GM12872 (cell line): ENCODE measurements around the gene CORO2B.

Experiments used
- TF ChIP-seq, protein P1 (sequence below): IDR thresholded peaks from 3 replicates; pipeline ENCODE4 v1.5.1; 2011; ENCODE audit warnings: low read depth, mild to moderate bottlenecking, low read length, moderate library complexity; ENCODE audit not compliant: insufficient read depth

The CORO2B gene

DNA sequence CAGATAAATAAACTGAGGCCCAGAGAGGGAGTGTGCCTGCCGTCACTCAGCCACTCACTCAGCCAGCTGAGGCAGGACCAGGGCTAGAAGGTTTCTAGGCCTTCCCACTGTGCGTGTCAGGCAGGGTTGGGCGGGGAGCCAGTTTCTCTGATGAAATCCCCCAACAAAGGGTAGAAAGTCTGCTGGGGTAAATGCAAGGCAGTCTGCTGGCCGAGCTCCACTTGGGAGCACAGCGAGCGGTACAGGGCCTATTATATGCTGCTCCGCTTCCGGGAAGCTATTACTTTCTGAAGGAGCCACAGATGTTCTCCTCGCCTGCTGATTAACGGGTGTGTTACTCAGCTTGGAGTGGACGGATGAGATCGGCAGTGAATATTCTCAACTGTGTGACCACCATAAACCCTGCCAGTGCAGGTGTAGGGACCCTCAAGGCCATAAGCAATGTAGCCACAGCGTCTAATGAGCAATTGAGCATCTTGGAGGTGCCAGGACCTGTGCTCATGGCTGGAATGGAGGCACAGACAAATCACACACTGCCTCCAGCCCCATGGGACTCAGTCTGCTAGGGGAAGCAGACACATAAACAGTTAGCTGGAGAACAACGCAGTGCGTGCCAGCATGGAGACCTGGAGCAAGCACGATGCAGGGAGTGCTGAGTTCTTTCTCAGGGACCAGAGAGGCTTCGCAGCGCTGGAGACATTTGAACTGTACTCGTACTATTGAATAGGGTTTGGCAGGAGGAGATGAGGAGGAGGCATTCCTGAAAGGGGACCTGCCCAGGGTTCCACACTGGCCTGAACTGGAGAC, 42.1 kb downstream of the CORO2B start:
- TF ChIP-seq, protein P1, sequence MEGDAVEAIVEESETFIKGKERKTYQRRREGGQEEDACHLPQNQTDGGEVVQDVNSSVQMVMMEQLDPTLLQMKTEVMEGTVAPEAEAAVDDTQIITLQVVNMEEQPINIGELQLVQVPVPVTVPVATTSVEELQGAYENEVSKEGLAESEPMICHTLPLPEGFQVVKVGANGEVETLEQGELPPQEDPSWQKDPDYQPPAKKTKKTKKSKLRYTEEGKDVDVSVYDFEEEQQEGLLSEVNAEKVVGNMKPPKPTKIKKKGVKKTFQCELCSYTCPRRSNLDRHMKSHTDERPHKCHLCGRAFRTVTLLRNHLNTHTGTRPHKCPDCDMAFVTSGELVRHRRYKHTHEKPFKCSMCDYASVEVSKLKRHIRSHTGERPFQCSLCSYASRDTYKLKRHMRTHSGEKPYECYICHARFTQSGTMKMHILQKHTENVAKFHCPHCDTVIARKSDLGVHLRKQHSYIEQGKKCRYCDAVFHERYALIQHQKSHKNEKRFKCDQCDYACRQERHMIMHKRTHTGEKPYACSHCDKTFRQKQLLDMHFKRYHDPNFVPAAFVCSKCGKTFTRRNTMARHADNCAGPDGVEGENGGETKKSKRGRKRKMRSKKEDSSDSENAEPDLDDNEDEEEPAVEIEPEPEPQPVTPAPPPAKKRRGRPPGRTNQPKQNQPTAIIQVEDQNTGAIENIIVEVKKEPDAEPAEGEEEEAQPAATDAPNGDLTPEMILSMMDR = no peak

DNA sequence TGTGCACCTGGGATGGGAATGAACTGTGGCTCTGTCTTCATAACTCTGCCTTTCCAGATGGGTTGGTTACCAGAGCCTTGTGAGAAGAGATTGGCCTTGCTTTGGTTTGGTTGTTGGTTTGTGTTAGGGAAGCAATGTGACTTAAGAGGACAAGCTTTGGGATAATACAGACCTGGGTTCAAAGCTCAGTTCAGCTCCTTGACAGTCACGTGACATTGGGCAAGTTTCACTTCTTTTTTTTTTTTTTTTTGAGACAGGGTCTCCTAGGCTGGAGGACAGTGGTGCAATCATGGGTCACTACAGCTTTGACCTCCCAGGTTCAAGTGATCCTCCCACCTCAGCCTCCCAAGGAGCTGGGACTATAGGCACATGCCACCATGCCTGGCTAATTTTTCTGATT, 42.7 kb downstream of the CORO2B start:
- TF ChIP-seq, protein P1 = no peak

DNA sequence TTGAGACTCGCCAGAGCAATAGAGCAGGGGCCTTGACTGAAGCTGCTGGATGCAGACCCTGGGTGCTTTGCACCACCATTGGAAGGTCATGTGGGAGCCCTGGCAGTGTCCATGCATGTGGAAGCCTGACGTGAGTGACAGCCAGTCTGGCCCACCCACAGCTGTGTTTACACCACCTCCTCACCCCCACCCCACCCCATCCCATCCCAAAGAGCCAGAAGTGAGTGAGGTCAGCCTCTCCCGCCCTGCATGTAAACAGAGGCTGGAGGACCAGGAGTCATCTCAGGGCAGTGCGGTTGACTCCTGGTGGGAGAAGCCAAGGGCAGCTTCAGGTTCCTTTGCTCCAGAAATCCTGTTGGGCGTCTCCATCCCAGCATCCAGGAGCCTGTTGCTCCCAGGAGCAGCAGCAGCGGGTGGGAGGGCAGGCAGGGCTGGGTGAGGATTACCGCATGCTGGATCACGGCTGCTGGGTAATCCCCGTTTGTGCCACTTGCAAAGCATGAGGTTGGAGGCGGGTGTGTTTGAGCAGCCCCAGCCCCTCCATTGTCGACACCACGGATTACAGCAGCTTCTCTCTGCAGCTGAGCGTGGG, 44.6 kb downstream of the CORO2B start:
- TF ChIP-seq, protein P1 = no peak

DNA sequence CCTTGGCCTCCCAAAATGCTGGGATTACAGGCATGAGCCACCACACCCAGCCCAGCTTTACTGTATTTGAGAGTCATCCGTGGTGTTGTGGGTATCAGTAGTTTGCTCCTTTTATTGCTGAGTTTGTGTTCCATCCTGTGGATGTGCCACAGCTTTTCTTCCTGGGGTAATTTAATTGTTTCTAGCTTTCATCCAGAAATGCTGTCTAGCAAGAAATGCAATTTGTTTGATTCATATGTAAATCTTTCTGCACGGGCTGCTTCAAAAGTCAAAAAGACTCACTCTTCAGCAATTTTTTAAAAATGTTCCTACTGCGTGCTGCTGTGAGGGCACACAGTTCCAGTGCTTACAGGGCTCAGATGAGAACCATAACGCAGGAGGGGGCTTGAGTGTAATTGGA, 47.1 kb downstream of the CORO2B start:
- TF ChIP-seq, protein P1 = no peak

DNA sequence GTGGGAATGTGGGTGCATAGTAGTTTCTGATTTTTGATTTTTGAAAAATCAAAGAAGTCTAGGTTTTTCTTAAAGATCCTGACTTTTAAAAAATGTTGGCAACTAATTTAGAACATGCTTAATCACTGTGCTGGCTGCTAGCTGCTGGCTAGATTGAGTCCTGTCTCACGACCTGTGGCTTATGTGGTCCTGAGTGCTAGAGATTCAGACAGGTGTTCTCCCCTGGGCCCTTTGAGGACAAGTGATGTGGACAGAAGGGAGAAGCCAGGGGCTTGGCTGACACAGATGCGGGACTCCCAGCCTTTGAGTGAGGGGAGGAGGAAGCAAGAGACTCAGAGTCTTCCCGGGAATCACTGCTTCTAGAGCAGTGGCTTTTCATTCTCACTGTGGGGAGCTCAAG, 47.5 kb downstream of the CORO2B start:
- TF ChIP-seq, protein P1 = no peak

DNA sequence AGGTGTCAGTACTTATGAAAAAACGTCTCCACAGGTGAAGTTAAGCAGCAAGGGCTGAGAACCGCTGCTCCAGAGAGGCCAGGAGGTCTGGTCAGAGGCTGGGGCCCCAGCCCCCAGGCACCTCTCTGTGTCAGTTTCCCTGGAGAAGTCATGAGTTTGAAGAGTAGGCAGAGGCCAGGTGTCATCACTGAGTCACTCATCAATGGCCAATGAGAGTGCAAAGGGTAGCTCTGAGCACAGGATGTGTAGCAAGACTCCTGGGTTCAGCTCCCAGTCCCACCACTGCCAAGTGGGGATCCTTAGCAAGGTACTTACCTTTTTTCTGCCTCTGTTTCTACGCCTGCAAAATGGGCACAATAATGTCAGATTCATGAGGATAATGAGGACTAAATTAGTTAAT, 47.9 kb downstream of the CORO2B start:
- TF ChIP-seq, protein P1 = no peak

DNA sequence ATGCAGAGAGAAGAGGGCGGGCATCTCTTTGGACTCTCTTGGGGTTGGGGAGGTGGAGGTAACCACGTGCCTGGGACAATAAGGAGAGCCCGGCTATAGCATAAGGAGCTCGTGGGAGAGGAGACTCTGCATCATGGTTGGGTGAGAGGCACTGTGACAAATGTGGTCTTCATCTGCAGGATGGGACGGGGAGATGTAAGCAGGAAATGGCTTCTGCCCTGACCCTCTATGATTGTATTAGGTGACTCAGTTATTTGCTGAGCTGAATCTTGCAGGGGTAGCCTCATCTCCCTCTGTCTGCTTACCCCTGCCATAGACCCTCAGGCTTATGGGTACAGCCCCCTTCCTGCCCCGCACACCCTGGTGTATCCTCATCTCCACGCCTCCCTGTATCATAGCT, 48.7 kb downstream of the CORO2B start:
- TF ChIP-seq, protein P1 = no peak
